ENCODE measurements around the gene USP15.

DNA sequence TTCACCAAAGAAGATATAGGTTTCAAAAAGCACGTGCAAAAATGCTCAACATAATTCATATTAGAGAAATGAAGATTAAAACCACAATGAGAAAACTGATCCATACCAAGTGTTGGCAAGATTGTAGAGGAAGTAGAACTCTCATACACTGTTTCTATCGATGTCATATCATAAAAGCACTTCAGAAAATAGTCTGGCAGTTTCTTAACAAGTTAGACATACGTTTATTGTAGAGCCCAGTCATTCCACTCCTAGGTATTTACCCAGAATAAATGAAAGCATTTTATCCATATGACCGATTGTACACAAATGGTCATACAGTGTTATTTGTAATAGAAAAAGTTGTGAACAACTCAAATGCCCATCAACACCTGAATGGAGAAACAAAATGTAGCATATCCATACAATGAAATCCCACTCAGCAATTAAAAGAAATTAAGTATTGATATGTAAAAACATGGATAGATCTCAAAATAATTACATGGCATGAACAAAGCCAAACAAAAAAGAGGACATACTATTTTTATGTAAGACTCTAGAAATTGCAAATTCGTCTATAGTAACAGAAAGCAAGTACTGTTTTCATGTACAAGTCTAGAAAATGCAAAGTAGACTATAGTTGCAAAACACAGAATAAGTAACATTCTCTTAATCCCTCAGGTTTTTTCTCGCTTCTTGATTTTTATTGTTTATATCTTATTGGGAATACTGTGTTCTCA is 41.0 kb downstream of the USP15 start:
- TF ChIP-seq EZH2 (IDR thresholded peaks at IDR 0.05; ENCODE audit: insufficient read depth, poor library complexity, severe bottlenecking) = no peak
- no peak for TF ChIP-seq EZH2phosphoT487 (IDR thresholded peaks at IDR 0.05; ENCODE audit: insufficient read depth, low read depth)
